GM12873 (cell line): ENCODE results near the gene GALNT9.

Source experiments
- TF ChIP-seq, protein P1 (sequence below): IDR thresholded peaks from 2 replicates; pipeline ENCODE4 v1.5.1; 2012; ENCODE audit warnings: low read depth, mild to moderate bottlenecking, moderate library complexity, low read length, control low read depth; ENCODE audit not compliant: insufficient read depth; ENCODE audit errors: missing control alignments

Gene GALNT9

GRCh38 chr12:132315507-132315906 is 13.9 kb downstream of the GALNT9 start:
- TF ChIP-seq, protein P1, sequence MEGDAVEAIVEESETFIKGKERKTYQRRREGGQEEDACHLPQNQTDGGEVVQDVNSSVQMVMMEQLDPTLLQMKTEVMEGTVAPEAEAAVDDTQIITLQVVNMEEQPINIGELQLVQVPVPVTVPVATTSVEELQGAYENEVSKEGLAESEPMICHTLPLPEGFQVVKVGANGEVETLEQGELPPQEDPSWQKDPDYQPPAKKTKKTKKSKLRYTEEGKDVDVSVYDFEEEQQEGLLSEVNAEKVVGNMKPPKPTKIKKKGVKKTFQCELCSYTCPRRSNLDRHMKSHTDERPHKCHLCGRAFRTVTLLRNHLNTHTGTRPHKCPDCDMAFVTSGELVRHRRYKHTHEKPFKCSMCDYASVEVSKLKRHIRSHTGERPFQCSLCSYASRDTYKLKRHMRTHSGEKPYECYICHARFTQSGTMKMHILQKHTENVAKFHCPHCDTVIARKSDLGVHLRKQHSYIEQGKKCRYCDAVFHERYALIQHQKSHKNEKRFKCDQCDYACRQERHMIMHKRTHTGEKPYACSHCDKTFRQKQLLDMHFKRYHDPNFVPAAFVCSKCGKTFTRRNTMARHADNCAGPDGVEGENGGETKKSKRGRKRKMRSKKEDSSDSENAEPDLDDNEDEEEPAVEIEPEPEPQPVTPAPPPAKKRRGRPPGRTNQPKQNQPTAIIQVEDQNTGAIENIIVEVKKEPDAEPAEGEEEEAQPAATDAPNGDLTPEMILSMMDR, result no peak

DNA sequence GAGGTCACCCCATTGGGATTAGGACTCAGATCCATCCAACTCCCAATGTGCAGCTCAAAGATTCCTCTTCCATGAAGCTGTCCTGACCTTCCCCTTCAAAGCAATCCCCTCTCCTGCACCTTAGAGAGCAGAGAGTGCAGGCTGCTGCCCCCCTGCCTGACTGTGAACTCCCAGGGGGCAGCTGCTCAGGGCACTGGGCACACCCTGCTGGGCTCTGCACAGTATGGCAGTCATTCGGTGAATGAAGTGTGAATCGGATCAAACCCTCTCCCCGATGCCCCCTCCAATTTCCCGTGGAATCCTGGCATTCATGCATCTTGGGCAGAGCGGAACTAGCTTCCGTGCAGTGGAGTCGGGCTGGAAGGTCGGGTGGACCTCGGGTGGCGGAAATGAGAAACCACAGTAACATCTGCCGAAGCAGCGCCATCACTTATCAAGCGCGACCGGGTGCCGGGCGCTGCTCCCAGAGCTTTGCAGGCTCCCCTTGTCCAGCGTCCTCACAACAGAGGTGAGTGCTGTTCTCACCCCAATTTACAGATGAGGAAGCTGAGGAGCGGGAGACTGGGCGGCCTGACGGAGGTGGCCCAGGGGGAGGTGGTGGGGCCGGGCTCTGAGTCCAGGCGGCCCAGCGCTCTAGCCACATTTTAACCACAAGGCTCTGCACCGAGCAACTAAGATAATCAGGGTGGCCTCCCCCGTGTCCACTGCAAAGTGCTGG is 14.7 kb downstream of the GALNT9 start:
- TF ChIP-seq, protein P1, result no peak

DNA sequence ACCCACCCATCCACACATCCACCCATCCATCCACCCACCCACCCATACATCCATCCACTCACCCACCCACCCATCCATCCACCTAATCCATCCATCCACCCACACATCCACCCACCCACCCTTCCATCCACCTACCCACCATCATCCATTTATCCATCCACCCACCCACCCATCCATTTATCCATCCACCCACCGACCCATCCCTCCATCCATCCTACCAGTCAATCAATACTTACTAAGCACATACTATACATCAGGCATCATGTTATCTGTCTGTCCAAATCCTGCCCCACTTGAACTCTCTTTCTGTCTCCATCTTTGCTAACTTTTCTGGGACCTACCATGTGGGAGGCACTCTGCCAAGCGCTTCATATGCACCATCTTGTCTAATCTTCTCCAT is 15.4 kb downstream of the GALNT9 start:
- TF ChIP-seq, protein P1, result no peak

DNA sequence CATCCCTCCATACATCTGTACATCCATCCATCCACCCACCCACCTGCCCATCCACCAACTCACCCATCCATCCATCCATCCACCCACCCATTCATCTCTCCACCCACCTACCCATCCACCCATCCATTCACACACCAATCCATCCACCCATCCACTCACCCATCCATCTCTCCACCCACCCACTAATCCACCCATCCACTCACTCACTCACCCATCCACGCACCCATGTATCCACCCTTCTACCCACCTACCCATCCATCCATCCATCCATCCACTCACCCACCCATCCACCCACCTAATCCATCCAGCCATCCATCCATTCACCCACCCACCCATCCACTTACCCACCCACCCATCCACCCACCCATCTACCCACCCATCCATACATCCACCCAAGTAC is 16.2 kb downstream of the GALNT9 start:
- TF ChIP-seq, protein P1, result no peak

DNA sequence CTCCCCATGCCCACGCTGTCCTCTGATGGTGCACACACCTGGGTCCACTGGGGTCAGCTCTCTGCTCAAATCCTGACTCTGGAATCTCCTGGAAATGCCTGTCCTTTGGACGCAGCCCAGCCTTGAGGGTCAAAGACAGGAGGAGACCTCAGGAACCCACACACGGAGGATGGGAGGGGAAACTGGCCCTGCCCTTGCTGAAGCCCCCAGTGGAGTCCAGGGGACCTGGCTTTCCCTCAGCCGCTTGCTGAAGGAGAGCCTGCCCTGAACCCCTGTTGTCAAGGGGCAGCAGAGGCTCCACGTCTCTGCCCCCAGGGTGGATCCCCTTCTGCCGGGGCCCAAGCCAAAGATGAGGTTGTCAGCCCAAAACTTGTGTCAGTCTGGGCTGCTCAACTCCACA is 16.9 kb downstream of the GALNT9 start:
- TF ChIP-seq, protein P1, result no peak

- TF ChIP-seq, protein P1, result no peak
Observed at GRCh38 chr12:132311201-132311915, 18.0 kb downstream of the GALNT9 start.

GRCh38 chr12:132310181-132311040 is 19.0 kb downstream of the GALNT9 start:
- TF ChIP-seq, protein P1, result no peak
